SK-N-SH (cell line): ENCODE measurements around the gene TSPYL4. TPM values are rescaled to one million over a fixed set of nuclear protein-coding genes. Genes with fewer than 3 reads are reported as not detected.

ENCODE experiments used
- CTCF ChIA-PET: fragments of 300-600, 350-600 bp; formaldehyde crosslinking; extraction: SDS; loops from one replicate; lab custom pipeline; 2021; lab: Yijun Ruan, JAX
- POLR2A ChIA-PET: fragments of 350-600 bp; sonication (Branson Sonifier 250); formaldehyde crosslinking; extraction: SDS; loops from one replicate; lab custom pipeline; 2020; ENCODE audit warnings: antibody characterized with exemption, inconsistent platforms; lab: Yijun Ruan, JAX
- DNase-seq: peaks from one replicate; pipeline ENCODE4 v3.0.0; 2012
- H2AFZ ChIP-seq: fragments of 200-600 bp; sonication (generic); 2 replicates; pipeline ENCODE4 v1.8.1; 2016; ENCODE audit warnings: antibody characterized with exemption, mild to moderate bottlenecking, low read depth
- H3F3A ChIP-seq: fragments of 200-600 bp; sonication (generic); replicated peaks from 2 replicates; pipeline ENCODE3; 2016; ENCODE audit warnings: antibody characterized with exemption, mild to moderate bottlenecking; ENCODE audit not compliant: insufficient read depth
- H3K27ac ChIP-seq, 2 experiments: fragments of 200-500 bp in 1 of 2; fragments of 200-600 bp in 1 of 2; sonication (Bioruptor generic) in 1 of 2; sonication (generic), shearing (Covaris generic) in 1 of 2; 2 replicates each; pipeline versions ENCODE4 v1.5.1 to v1.6.1; 2014 to 2016; ENCODE audit warnings: low read depth in 2 of 2, inconsistent platforms in 1 of 2, low read length in 1 of 2, mild to moderate bottlenecking in 1 of 2, mixed read lengths in 1 of 2
- H3K27me3 ChIP-seq: fragments of 200-600 bp; sonication (generic), shearing (Covaris generic); 2 replicates; pipeline ENCODE4 v1.6.1; 2016; ENCODE audit warnings: mixed run types; ENCODE audit not compliant: insufficient read depth
- H3K36me3 ChIP-seq, 2 experiments: fragments of 200-500 bp in 1 of 2; fragments of 200-600 bp in 1 of 2; sonication (Bioruptor generic) in 1 of 2; sonication (generic) in 1 of 2; replicated peaks in 1 of 2; 2 replicates each; pipeline versions ENCODE3 to v1.5.1; 2014 to 2016; ENCODE audit warnings: low read length in 1 of 2, mild to moderate bottlenecking in 1 of 2; ENCODE audit not compliant: insufficient read depth in 2 of 2, control insufficient read depth in 1 of 2
- H3K4me1 ChIP-seq, 2 experiments: fragments of 200-500 bp in 1 of 2; fragments of 200-600 bp in 1 of 2; sonication (Bioruptor generic) in 1 of 2; sonication (generic), shearing (Covaris generic) in 1 of 2; 2 replicates each; pipeline versions ENCODE4 v1.5.1 to v1.6.1; 2014 to 2016; ENCODE audit warnings: low read depth in 1 of 2, low read length in 1 of 2, mixed run types in 1 of 2; ENCODE audit not compliant: insufficient read depth in 2 of 2, control insufficient read depth in 1 of 2
- H3K4me2 ChIP-seq: fragments of 200-600 bp; sonication (generic), shearing (Covaris generic); 2 replicates; pipeline ENCODE4 v1.6.1; 2017; ENCODE audit warnings: mixed run types
- H3K4me3 ChIP-seq, 2 experiments: fragments of 200-500 bp in 1 of 2; fragments of 200-600 bp in 1 of 2; sonication (Bioruptor generic) in 1 of 2; sonication (generic), shearing (Covaris generic) in 1 of 2; 2 replicates each; pipeline versions ENCODE4 v1.5.1 to v1.8.1; 2014 to 2016; ENCODE audit warnings: low read depth in 2 of 2, inconsistent platforms in 1 of 2, low read length in 1 of 2, mild to moderate bottlenecking in 1 of 2, mixed read lengths in 1 of 2, moderate library complexity in 1 of 2
- H3K79me2 ChIP-seq: fragments of 200-600 bp; sonication (generic); 2 replicates; pipeline ENCODE4 v1.8.1; 2017; ENCODE audit warnings: mild to moderate bottlenecking; ENCODE audit not compliant: insufficient read depth
- H3K9ac ChIP-seq: fragments of 200-600 bp; sonication (generic); 2 replicates; pipeline ENCODE4 v1.6.1; 2017; ENCODE audit warnings: mixed run types
- H3K9me2 ChIP-seq: fragments of 200-600 bp; sonication (generic); 2 replicates; pipeline ENCODE4 v1.6.1; 2017; ENCODE audit warnings: mixed run types
- H3K9me3 ChIP-seq: fragments of 200-600 bp; sonication (generic); 2 replicates; pipeline ENCODE4 v1.6.1; 2017; ENCODE audit warnings: mixed run types, mild to moderate bottlenecking, moderate library complexity
- H4K20me1 ChIP-seq: fragments of 200-600 bp; sonication (generic); 2 replicates; pipeline ENCODE4 v1.6.1; 2017; ENCODE audit warnings: mild to moderate bottlenecking, mixed run types; ENCODE audit not compliant: insufficient read depth
- CHD2 ChIP-seq: fragments of 150-350 bp; IDR thresholded peaks from 2 replicates; pipeline ENCODE4 v1.6.1; 2018; ENCODE audit warnings: low read length; ENCODE audit not compliant: partially characterized antibody
- CTCF ChIP-seq: fragments of 200-600 bp; sonication (generic); IDR thresholded peaks from 2 replicates; pipeline ENCODE4 v1.6.1; 2017; ENCODE audit warnings: antibody characterized with exemption, mild to moderate bottlenecking, moderate library complexity
- ELF1 ChIP-seq: IDR thresholded peaks from 2 replicates; pipeline ENCODE4 v1.4.0; 2012
- FOSL2 ChIP-seq: IDR thresholded peaks from 2 replicates; pipeline ENCODE4 v1.4.0; 2012; ENCODE audit warnings: low read depth, mild to moderate bottlenecking, moderate library complexity, borderline replicate concordance
- FOXM1 ChIP-seq: IDR thresholded peaks from 2 replicates; pipeline ENCODE4 v1.4.0; 2012; ENCODE audit warnings: low read depth, mild to moderate bottlenecking
- GATA2 ChIP-seq: sonication (generic); formaldehyde crosslinking; IDR thresholded peaks from 2 replicates; pipeline ENCODE4 v1.5.0; 2020; ENCODE audit warnings: mild to moderate bottlenecking, missing genetic modification reagents
- IRF3 ChIP-seq: fragments of 150-350 bp; IDR thresholded peaks from 2 replicates; pipeline ENCODE4 v1.6.1; 2016; ENCODE audit warnings: mild to moderate bottlenecking, low read depth, low read length
- MEF2A ChIP-seq: IDR thresholded peaks from 2 replicates; pipeline ENCODE4 v1.4.0; 2012; ENCODE audit warnings: low read depth, borderline replicate concordance
- MXI1 ChIP-seq: IDR thresholded peaks from 2 replicates; pipeline ENCODE4 v1.6.1; 2012; ENCODE audit warnings: mild to moderate bottlenecking, low read depth, low read length, improper control_type of control experiment
- REST ChIP-seq: IDR thresholded peaks from 2 replicates; pipeline ENCODE4 v1.6.1; 2012; ENCODE audit warnings: mild to moderate bottlenecking, low read depth, low read length, moderate library complexity
- RFX5 ChIP-seq: IDR thresholded peaks from 2 replicates; pipeline ENCODE4 v1.6.1; 2012; ENCODE audit warnings: mild to moderate bottlenecking, improper control_type of control experiment, low read length
- RXRA ChIP-seq: IDR thresholded peaks from 2 replicates; pipeline ENCODE4 v1.4.0; 2012; ENCODE audit warnings: low read depth, mild to moderate bottlenecking, borderline replicate concordance
- TAF1 ChIP-seq: IDR thresholded peaks from 2 replicates; pipeline ENCODE4 v1.6.1; 2012; ENCODE audit warnings: low read depth, mild to moderate bottlenecking, low read length, moderate library complexity, borderline replicate concordance
- TEAD4 ChIP-seq: IDR thresholded peaks from 2 replicates; pipeline ENCODE4 v1.4.0; 2012; ENCODE audit warnings: mild to moderate bottlenecking, borderline replicate concordance; ENCODE audit not compliant: insufficient read depth
- ZBTB33 ChIP-seq: IDR thresholded peaks from 2 replicates; pipeline ENCODE4 v1.4.0; 2012; ENCODE audit warnings: low read depth, borderline replicate concordance
- WGBS: methylation state at CpG from one replicate; pipeline ENCODE4 v1.1.6; 2017; ENCODE audit warnings: low lambda C conversion rate; 5-methylcytosine and 5-hydroxymethylcytosine counted together
- polyA plus RNA-seq, 3 experiments: library from polyadenylated mRNA; depleted of rRNA; stranded (reverse); fragments of >200 nt; gene quantifications; 2 replicates each; pipeline ENCODE4 v1.2.3, GENCODE V29; 2012
- TF ChIP-seq, protein P1 (sequence below): fragments of 150-350 bp; IDR thresholded peaks from 2 replicates; pipeline ENCODE4 v1.6.1; 2017; ENCODE audit warnings: antibody characterized with exemption, low read length, low read depth, borderline replicate concordance

TSPYL4 gene
- polyA plus RNA-seq, 1 of the 3 experiments (the other 2 are of a cell fraction): 29.1 TPM

GRCh38 chr6:116201538-116201937, 52.3 kb downstream of the TSPYL4 start:
- Histone ChIP-seq H3K9me3 (no peaks in the 10 kb centered on the region), H3K4me1 (peaks cover 0 to 6% of the 10 kb centered on the region in 2 experiments; a peak in 2 of 4 replicates), H4K20me1 (no peaks in the 10 kb centered on the region), H3K27me3 (no peaks in the 10 kb centered on the region), H3K79me2 (no peaks in the 10 kb centered on the region), H3F3A (no peaks in the 10 kb centered on the region), H3K27ac (no peak overlapping the region), H3K4me3 (no peak overlapping the region)
- DNase-seq: no peak
- POLR2A ChIA-PET: no interaction called here
- 86% methylated on average over 2 of the region's 2 CpGs for WGBS
- TF ChIP-seq TEAD4 (no peak), MEF2A (no peak), ELF1 (no peak), FOXM1 (no peak), CTCF (no peak), CHD2 (no peak), ZBTB33 (no peak), FOSL2 (no peak), IRF3 (no peak), MXI1 (no peak), GATA2 (CRISPR knock-in tag) (no peak), RXRA (no peak), REST (no peak), TAF1 (no peak), RFX5 (no peak)
- TF ChIP-seq, protein P1, sequence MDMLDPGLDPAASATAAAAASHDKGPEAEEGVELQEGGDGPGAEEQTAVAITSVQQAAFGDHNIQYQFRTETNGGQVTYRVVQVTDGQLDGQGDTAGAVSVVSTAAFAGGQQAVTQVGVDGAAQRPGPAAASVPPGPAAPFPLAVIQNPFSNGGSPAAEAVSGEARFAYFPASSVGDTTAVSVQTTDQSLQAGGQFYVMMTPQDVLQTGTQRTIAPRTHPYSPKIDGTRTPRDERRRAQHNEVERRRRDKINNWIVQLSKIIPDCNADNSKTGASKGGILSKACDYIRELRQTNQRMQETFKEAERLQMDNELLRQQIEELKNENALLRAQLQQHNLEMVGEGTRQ: no peak
- TF ChIP-seq, all 33 proteins: peak for 0
- Histone ChIP-seq H3K4me2 (no peak overlapping the region), H2AFZ (no peak overlapping the region), H3K9ac (no peak overlapping the region), H3K36me3 (no peaks in the 10 kb centered on the region), H3K9me2 (no peaks in the 10 kb centered on the region)
- CTCF ChIA-PET: no interaction called here
